CD8-positive, alpha-beta memory T cell (primary cell): ENCODE measurements around the gene KCNB1. TPM values are rescaled to one million over a fixed set of nuclear protein-coding genes. Genes with fewer than 3 reads are reported as not detected.
A peak's percentile ranks its signal among the peaks of the same experiment; 100 is the strongest.

Experiments used
- CTCF ChIA-PET: fragments of 350-600 bp; sonication (Branson Sonifier 250); formaldehyde crosslinking; loops from one replicate; lab custom pipeline; 2021; ENCODE audit warnings: antibody characterized with exemption; lab: Charles Lee
- POLR2A ChIA-PET: fragments of 350-600 bp; sonication (Branson Sonifier 250); formaldehyde crosslinking; loops from one replicate; lab custom pipeline; 2021; ENCODE audit warnings: antibody characterized with exemption; lab: Charles Lee
- DNase-seq, 5 donors: peaks; one replicate each; pipeline versions ENCODE4 v3.0.0 to v3.0.0-alpha.2; 2020 to 2022; ENCODE audit warnings: mixed read lengths in 1 of 5
- H3K27ac ChIP-seq: one replicate; pipeline ENCODE4 v1.7.0; 2013; ENCODE audit warnings: low read depth, mild to moderate bottlenecking, low read length, moderate library complexity
- H3K27me3 ChIP-seq: 2 replicates; pipeline ENCODE4 v1.7.0; 2013; ENCODE audit warnings: low read length, mild to moderate bottlenecking; ENCODE audit not compliant: insufficient read depth, poor library complexity, severe bottlenecking
- H3K36me3 ChIP-seq: 2 replicates; pipeline ENCODE4 v1.7.0; 2013; ENCODE audit warnings: mild to moderate bottlenecking, low read length, moderate library complexity; ENCODE audit not compliant: insufficient read depth
- H3K4me1 ChIP-seq: 2 replicates; pipeline ENCODE4 v1.7.0; 2013; ENCODE audit warnings: mild to moderate bottlenecking, low read length, moderate library complexity; ENCODE audit not compliant: insufficient read depth
- H3K4me3 ChIP-seq: 2 replicates; pipeline ENCODE4 v1.7.0; 2013; ENCODE audit warnings: mild to moderate bottlenecking, low read length
- H3K9me3 ChIP-seq: 2 replicates; pipeline ENCODE4 v1.7.0; 2013; ENCODE audit warnings: mild to moderate bottlenecking, low read length
- H3K27ac Mint-ChIP-seq, 8 donors: one replicate each; pipeline ENCODE4 v1.8.0; 2020 to 2021; ENCODE audit warnings: mixed read lengths in 8 of 8, mild to moderate bottlenecking in 6 of 8, inconsistent platforms in 3 of 8, moderate library complexity in 3 of 8
- H3K27me3 Mint-ChIP-seq, 2 donors: one replicate each; pipeline ENCODE4 v1.8.0; 2020 to 2021; ENCODE audit warnings: mixed read lengths in 2 of 2, mild to moderate bottlenecking in 1 of 2, moderate library complexity in 1 of 2
- H3K36me3 Mint-ChIP-seq, 3 donors: one replicate each; pipeline ENCODE4 v1.8.0; 2020 to 2021; ENCODE audit warnings: mixed read lengths in 3 of 3, inconsistent platforms in 1 of 3, mild to moderate bottlenecking in 1 of 3
- H3K4me1 Mint-ChIP-seq, 3 donors: one replicate each; pipeline ENCODE4 v1.8.0; 2020 to 2021; ENCODE audit warnings: mixed read lengths in 3 of 3, inconsistent platforms in 1 of 3, mild to moderate bottlenecking in 1 of 3
- H3K4me3 Mint-ChIP-seq, 7 donors: one replicate each; pipeline ENCODE4 v1.8.0; 2020 to 2021; ENCODE audit warnings: mixed read lengths in 7 of 7, mild to moderate bottlenecking in 6 of 7, moderate library complexity in 4 of 7, inconsistent platforms in 2 of 7
- H3K9me3 Mint-ChIP-seq, 5 donors: one replicate each; pipeline ENCODE4 v1.8.0; 2020 to 2022; ENCODE audit warnings: mixed read lengths in 5 of 5, mild to moderate bottlenecking in 3 of 5, moderate library complexity in 2 of 5, inconsistent platforms in 1 of 5
- polyA plus RNA-seq: library from polyadenylated mRNA; unstranded; fragments of 300-500 nt; fragmentation: Illumina TruSeq; gene quantifications from one replicate; pipeline ENCODE4 v1.2.3, GENCODE V29; 2021
- total RNA-seq, 2 experiments: library from RNA; stranded (reverse); gene quantifications; one replicate each; pipeline ENCODE4 v1.2.3, GENCODE V29; 2021

Gene KCNB1
- total and polyA plus RNA-seq, 3 experiments from 2014 or later, result 0.77 TPM; not detected in 2

GRCh38 chr20:49377326-49377725 is 105.1 kb downstream of the KCNB1 start:
- no peak overlapping the region for H3K4me3 ChIP-seq
- no peaks in the 10 kb centered on the region for H3K36me3 Mint-ChIP-seq
- H3K4me3 Mint-ChIP-seq, result no peak overlapping the region
- H3K27me3 ChIP-seq, result no peaks in the 10 kb centered on the region
- H3K27me3 Mint-ChIP-seq, result peaks cover 5 to 28% of the 10 kb centered on the region in 2 donors
- no peaks in the 10 kb centered on the region for H3K4me1 ChIP-seq
- no peak overlapping the region for H3K27ac ChIP-seq
- no peaks in the 10 kb centered on the region for H3K36me3 ChIP-seq
- no peak for DNase-seq
- no peaks in the 10 kb centered on the region for H3K4me1 Mint-ChIP-seq
- ChIA-PET POLR2A (no interaction called here), CTCF (no interaction called here)
- no peaks in the 10 kb centered on the region for H3K9me3 ChIP-seq
- no peaks in the 10 kb centered on the region for H3K9me3 Mint-ChIP-seq
- no peak overlapping the region for H3K27ac Mint-ChIP-seq

- H3K4me3 Mint-ChIP-seq, result no peak overlapping the region
- no peaks in the 10 kb centered on the region for H3K36me3 ChIP-seq
- CTCF ChIA-PET, result no interaction called here
- H3K9me3 ChIP-seq, result no peaks in the 10 kb centered on the region
- H3K4me1 Mint-ChIP-seq, result no peaks in the 10 kb centered on the region
- H3K27me3 Mint-ChIP-seq, result peaks cover 6 to 21% of the 10 kb centered on the region in 2 donors
- H3K9me3 Mint-ChIP-seq, result no peaks in the 10 kb centered on the region
- no peak overlapping the region for H3K27ac Mint-ChIP-seq
- POLR2A ChIA-PET, result no interaction called here
- H3K36me3 Mint-ChIP-seq, result no peaks in the 10 kb centered on the region
- H3K4me3 ChIP-seq, result no peak overlapping the region
- DNase-seq, result no peak
- H3K27me3 ChIP-seq, result no peaks in the 10 kb centered on the region
- no peaks in the 10 kb centered on the region for H3K4me1 ChIP-seq
- H3K27ac ChIP-seq, result no peak overlapping the region
Observed at GRCh38 chr20:49375170-49375569, 107.3 kb downstream of the KCNB1 start.

GRCh38 chr20:49372095-49372734 is 110.3 kb downstream of the KCNB1 start:
- Mint-ChIP-seq H3K36me3 (no peaks in the 10 kb centered on the region), H3K27me3 (peaks cover 7 to 31% of the 10 kb centered on the region in 2 donors), H3K27ac (peak overlapping the region in 1 of 8 donors; percentile 69), H3K4me3 (no peak overlapping the region), H3K9me3 (no peaks in the 10 kb centered on the region), H3K4me1 (no peaks in the 10 kb centered on the region)
- ChIA-PET POLR2A (no interaction called here), CTCF (no interaction called here)
- H3K4me1 ChIP-seq, result no peaks in the 10 kb centered on the region
- no peaks in the 10 kb centered on the region for H3K9me3 ChIP-seq
- no peaks in the 10 kb centered on the region for H3K36me3 ChIP-seq
- no peak for DNase-seq
- H3K27ac ChIP-seq, result no peak overlapping the region
- H3K27me3 ChIP-seq, result no peaks in the 10 kb centered on the region
- no peak overlapping the region for H3K4me3 ChIP-seq

- Mint-ChIP-seq H3K36me3 (no peaks in the 10 kb centered on the region), H3K4me1 (no peaks in the 10 kb centered on the region), H3K27ac (no peak overlapping the region), H3K9me3 (no peaks in the 10 kb centered on the region), H3K4me3 (no peak overlapping the region), H3K27me3 (peaks cover 11 to 36% of the 10 kb centered on the region in 2 donors)
- no peaks in the 10 kb centered on the region for H3K27me3 ChIP-seq
- no peaks in the 10 kb centered on the region for H3K36me3 ChIP-seq
- CTCF ChIA-PET, result no interaction called here
- H3K9me3 ChIP-seq, result no peaks in the 10 kb centered on the region
- POLR2A ChIA-PET, result no interaction called here
- no peak for DNase-seq
- H3K27ac ChIP-seq, result no peak overlapping the region
- H3K4me1 ChIP-seq, result no peaks in the 10 kb centered on the region
- H3K4me3 ChIP-seq, result no peak overlapping the region
Observed at GRCh38 chr20:49368596-49368995, 113.9 kb downstream of the KCNB1 start.

GRCh38 chr20:49367113-49367512 is 115.4 kb downstream of the KCNB1 start:
- no peak overlapping the region for H3K4me3 Mint-ChIP-seq
- no peaks in the 10 kb centered on the region for H3K9me3 Mint-ChIP-seq
- peaks cover 9 to 35% of the 10 kb centered on the region in 2 donors for H3K27me3 Mint-ChIP-seq
- H3K27ac ChIP-seq, result no peak overlapping the region
- H3K4me1 Mint-ChIP-seq, result no peaks in the 10 kb centered on the region
- no peaks in the 10 kb centered on the region for H3K27me3 ChIP-seq
- DNase-seq, result no peak
- no peaks in the 10 kb centered on the region for H3K9me3 ChIP-seq
- ChIA-PET CTCF (no interaction called here), POLR2A (no interaction called here)
- no peaks in the 10 kb centered on the region for H3K36me3 Mint-ChIP-seq
- H3K4me3 ChIP-seq, result no peak overlapping the region
- H3K27ac Mint-ChIP-seq, result no peak overlapping the region
- H3K36me3 ChIP-seq, result no peaks in the 10 kb centered on the region
- H3K4me1 ChIP-seq, result no peaks in the 10 kb centered on the region

- Histone ChIP-seq H3K4me1 (no peaks in the 10 kb centered on the region), H3K27me3 (no peaks in the 10 kb centered on the region), H3K36me3 (no peaks in the 10 kb centered on the region), H3K27ac (no peak overlapping the region), H3K9me3 (no peaks in the 10 kb centered on the region), H3K4me3 (no peak overlapping the region)
- CTCF ChIA-PET, result no interaction called here
- H3K36me3 Mint-ChIP-seq, result no peaks in the 10 kb centered on the region
- no peak overlapping the region for H3K27ac Mint-ChIP-seq
- no peak for DNase-seq
- H3K4me1 Mint-ChIP-seq, result no peaks in the 10 kb centered on the region
- H3K4me3 Mint-ChIP-seq, result no peak overlapping the region
- H3K9me3 Mint-ChIP-seq, result no peaks in the 10 kb centered on the region
- H3K27me3 Mint-ChIP-seq, result peaks cover 8 to 35% of the 10 kb centered on the region in 2 donors
- POLR2A ChIA-PET, result no interaction called here
Observed at GRCh38 chr20:49366687-49367086, 115.8 kb downstream of the KCNB1 start.

GRCh38 chr20:49361862-49362660 is 120.4 kb downstream of the KCNB1 start:
- Histone ChIP-seq H3K36me3 (no peaks in the 10 kb centered on the region), H3K27ac (no peak overlapping the region), H3K4me3 (no peak overlapping the region), H3K4me1 (no peaks in the 10 kb centered on the region), H3K9me3 (no peaks in the 10 kb centered on the region), H3K27me3 (no peaks in the 10 kb centered on the region)
- Mint-ChIP-seq H3K27ac (peak overlapping the region in 1 of 8 donors; percentile 40), H3K9me3 (no peaks in the 10 kb centered on the region), H3K27me3 (peaks cover 14 to 43% of the 10 kb centered on the region in 2 donors), H3K4me1 (no peaks in the 10 kb centered on the region), H3K4me3 (no peak overlapping the region), H3K36me3 (no peaks in the 10 kb centered on the region)
- DNase-seq, result no peak
- CTCF ChIA-PET, result no interaction called here
- POLR2A ChIA-PET, result no interaction called here

GRCh38 chr20:49360242-49360968 is 122.1 kb downstream of the KCNB1 start:
- no peak overlapping the region for H3K4me3 ChIP-seq
- no peaks in the 10 kb centered on the region for H3K4me1 ChIP-seq
- H3K27me3 Mint-ChIP-seq, result peaks cover 10 to 29% of the 10 kb centered on the region in 2 donors
- POLR2A ChIA-PET, result no interaction called here
- no peak overlapping the region for H3K27ac ChIP-seq
- no peak overlapping the region for H3K27ac Mint-ChIP-seq
- no peaks in the 10 kb centered on the region for H3K9me3 Mint-ChIP-seq
- DNase-seq, result no peak
- no peaks in the 10 kb centered on the region for H3K4me1 Mint-ChIP-seq
- no peaks in the 10 kb centered on the region for H3K27me3 ChIP-seq
- H3K9me3 ChIP-seq, result no peaks in the 10 kb centered on the region
- H3K4me3 Mint-ChIP-seq, result no peak overlapping the region
- CTCF ChIA-PET, result interaction anchor here (0.7 kb wide), 1 partner anchor 244 kb away, joined by 3 read pairs; no protein-coding TSS in a partner anchor
- no peaks in the 10 kb centered on the region for H3K36me3 Mint-ChIP-seq
- no peaks in the 10 kb centered on the region for H3K36me3 ChIP-seq
